ENCODE results near the gene SMURF2.

DNA sequence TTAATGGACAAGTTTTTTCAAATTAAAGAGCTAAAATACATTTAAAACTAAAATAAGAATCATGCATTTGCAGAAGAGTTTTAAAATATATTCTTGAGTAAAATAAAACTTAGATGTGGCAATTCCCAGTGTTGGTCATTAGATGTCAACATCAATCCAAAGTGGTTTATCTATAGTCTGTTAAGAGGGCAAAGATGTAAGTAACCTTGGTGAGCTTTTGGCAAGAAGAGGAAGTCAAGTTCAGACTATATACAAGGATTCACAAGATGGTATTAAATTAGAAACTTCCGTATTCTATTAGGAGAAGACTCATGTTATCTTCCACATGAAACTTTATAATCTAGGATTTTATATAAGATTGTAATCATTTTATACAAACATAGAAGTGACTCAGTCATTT, 82.2 kb downstream of the SMURF2 start:
- TF ChIP-seq, protein P1, sequence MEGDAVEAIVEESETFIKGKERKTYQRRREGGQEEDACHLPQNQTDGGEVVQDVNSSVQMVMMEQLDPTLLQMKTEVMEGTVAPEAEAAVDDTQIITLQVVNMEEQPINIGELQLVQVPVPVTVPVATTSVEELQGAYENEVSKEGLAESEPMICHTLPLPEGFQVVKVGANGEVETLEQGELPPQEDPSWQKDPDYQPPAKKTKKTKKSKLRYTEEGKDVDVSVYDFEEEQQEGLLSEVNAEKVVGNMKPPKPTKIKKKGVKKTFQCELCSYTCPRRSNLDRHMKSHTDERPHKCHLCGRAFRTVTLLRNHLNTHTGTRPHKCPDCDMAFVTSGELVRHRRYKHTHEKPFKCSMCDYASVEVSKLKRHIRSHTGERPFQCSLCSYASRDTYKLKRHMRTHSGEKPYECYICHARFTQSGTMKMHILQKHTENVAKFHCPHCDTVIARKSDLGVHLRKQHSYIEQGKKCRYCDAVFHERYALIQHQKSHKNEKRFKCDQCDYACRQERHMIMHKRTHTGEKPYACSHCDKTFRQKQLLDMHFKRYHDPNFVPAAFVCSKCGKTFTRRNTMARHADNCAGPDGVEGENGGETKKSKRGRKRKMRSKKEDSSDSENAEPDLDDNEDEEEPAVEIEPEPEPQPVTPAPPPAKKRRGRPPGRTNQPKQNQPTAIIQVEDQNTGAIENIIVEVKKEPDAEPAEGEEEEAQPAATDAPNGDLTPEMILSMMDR (IDR thresholded peaks at IDR 0.05; ENCODE audit: insufficient read depth, low read depth, low read length) = no peak
- TF ChIP-seq EZH2 (IDR thresholded peaks at IDR 0.05; ENCODE audit: insufficient read depth, low read length) = no peak

Measured in astrocyte (in vitro differentiated cells and primary cell).